HG02938 (cell line): ENCODE data around the gene ITPKC.
"Not testable (repeated sequence)": the region's sequence is repeated elsewhere in the genome, so short reads cannot be mapped to it uniquely, and the experiment has no call there.

ENCODE experiments used
- ATAC-seq: cut with Tn5 transposase; IDR thresholded peaks from one replicate; pipeline ENCODE4 v1.9.1; 2021; ENCODE audit warnings: mild to moderate bottlenecking, moderate library complexity; ENCODE audit not compliant: unreplicated experiment

ITPKC gene

DNA sequence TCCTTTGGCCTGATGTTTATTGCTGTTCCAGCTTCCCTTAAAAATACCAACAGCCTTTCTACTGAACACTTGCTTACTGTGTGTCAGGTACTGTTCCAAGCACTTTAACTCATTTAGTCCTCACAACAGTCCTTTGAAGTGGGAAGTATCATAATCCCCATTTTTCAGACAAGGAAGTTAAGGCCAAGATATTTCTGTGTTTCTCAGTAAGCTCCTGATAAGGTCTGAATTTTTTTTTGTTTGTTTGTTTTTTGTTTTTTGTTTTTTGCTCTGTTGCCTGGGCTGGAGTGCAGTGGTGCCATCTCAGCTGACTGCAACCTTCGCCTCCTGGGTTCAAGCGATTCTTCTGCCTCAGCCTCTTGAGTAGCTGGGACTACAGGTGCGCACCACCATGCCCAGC lies 41.6 kb downstream of the ITPKC start:
- ATAC-seq = no peak

DNA sequence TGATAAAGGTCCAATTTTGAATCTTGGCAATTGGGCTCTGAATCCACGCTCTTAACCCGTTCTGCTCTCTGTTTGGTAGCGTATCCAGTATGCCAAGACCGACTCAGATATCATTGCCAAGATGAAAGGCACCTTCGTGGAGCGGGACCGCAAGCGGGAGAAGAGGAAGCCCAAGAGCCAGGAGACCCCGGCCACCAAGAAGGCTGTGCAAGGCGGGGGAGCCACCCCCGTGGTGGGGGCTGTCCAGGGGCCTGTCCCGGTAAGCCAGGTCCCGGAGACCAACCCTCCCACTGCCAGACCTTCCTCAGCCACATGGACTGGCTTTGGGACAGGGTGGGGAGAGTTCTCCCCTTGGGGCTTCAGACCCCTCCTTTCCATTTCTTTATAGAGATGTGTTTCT lies 42.4 kb downstream of the ITPKC start:
- ATAC-seq = no peak

DNA sequence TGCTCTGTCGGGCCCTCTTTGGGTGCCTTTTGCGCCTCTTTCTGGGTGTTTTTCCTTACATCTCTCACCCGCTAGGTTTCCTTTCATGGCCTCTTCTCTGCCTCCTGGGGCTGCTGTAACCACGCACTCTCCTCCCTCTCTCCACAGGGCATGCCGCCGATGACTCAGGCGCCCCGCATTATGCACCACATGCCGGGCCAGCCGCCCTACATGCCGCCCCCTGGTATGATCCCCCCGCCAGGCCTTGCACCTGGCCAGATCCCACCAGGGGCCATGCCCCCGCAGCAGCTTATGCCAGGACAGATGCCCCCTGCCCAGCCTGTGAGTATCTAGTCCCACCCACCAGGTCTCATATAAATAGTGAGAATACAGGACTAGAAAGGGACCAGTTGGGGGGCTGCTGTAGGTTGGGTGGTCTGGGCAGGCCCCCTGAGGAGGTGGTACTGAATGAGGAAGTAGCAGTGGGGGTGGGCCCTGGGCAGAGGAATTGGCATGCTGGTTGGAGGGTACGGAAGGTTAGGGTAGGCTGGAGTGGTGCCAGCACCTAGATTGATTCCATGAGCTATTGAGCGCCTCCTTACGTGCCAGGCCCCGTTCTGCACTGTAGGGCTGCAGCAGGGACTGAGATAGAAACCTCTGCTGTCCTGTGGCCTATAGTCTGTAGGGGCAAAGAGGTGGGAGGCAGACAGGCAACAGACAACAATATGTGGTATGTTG lies 46.0 kb downstream of the ITPKC start:
- ATAC-seq = no peak

DNA sequence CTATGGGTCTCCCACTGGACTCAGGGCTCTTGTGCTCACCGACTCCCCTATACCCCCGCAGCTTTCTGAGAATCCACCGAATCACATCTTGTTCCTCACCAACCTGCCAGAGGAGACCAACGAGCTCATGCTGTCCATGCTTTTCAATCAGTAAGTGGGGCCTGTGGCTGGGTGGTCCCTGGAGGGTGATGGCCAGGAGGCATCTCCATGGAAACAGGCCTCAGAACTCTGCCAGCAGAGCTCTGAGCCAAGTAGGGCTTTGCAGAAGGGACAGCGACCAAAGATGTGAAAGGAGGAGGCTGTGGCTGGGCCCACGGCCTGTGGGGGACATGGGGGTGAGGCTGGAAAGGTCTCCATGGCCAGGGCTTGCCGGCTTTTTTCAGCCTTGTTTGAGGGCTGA lies 46.6 kb downstream of the ITPKC start:
- no peak for ATAC-seq

DNA sequence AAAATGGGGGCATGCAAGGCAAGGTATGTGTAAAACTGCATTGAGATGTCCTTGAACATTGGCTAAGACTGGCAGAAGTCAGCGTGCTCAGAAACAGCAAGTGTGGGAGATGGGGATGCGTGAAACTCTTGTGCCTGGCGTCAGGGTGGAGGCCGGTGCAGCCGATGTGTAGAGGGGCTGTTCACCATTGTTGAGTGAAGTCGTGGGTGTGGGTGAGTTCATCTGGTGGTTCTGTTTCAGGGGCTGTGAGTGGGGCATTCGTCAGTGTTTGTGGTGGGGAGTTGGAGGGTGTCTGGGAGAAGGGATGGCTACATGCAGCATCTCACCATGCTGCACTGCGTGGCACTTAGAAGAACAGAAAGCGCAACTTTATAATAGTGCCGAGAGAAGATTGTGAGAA lies 47.1 kb downstream of the ITPKC start:
- ATAC-seq = no peak

DNA sequence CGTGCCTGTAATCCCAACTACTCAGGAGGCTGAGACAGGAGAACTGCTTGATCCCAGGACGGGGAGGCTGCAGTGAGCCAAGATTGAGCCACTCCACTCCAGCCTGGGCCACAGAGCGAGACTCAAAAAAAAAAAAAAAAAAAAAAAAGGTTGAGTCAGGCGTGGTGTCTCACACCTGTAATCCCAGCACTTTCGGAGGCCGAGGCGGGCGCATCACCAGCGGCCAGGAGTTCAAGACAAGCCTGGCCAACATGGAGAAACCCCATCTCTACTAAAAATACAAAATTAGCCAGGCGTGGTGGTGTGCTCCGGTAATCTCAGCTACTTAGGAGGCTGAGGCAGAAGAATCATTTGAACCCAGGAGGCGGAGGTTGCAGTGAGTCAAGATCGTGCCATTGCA lies 49.5 kb downstream of the ITPKC start:
- not testable (repeated sequence) for ATAC-seq

DNA sequence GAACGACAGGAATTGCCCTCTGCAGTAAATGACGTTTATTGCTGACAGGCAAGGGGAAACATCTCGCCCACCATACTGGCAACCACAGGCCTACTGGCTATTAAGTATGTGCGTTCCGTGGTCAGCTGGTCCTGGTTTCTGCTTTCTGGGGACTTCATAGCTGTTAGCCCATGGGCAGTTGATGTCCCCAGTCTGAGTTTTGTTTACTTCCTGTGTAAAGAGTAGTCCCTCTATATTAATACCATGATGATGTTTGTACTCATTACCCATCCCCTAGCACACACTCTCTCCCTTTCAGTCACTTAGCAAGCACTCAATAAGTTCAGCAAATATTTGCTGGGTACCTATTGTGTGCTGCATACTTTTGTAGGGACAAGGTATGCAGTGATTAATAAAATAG lies 52.0 kb downstream of the ITPKC start:
- no peak for ATAC-seq

DNA sequence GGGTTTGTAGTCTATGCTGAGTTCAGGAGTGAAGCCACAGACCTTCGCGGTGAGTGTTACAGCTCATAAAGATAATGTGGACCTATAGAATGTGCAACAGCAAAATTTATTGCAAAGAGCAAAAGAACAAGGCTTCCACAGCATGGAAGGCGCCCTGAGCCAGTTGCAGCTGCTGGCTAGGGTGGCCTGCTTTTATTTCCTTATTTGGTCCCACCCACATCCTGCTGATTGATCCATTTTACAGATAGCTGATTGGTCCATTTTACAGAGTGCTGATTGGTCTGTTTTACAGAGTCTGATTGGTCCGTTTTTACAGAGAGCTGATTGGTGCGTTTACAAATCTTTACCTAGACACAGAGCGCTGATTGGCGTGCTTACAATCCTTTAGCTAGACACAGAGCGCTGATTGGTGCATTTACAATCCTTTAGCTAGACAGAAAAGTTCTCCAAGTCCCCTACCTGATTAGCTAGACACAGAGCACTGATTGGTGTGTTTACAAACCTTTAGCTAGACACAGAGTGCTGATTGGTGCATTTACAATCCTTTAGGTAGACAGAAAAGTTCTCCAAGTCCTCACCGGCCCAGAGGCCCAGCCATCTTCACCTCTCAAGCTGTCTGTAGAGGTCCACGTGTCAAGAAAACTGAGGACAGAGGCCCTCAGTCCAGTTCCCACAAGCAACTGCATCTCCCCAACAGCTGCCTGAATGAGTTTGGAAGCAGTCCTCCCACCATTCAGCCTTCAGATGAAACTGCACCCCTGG lies 54.4 kb downstream of the ITPKC start:
- not testable (repeated sequence) for ATAC-seq

DNA sequence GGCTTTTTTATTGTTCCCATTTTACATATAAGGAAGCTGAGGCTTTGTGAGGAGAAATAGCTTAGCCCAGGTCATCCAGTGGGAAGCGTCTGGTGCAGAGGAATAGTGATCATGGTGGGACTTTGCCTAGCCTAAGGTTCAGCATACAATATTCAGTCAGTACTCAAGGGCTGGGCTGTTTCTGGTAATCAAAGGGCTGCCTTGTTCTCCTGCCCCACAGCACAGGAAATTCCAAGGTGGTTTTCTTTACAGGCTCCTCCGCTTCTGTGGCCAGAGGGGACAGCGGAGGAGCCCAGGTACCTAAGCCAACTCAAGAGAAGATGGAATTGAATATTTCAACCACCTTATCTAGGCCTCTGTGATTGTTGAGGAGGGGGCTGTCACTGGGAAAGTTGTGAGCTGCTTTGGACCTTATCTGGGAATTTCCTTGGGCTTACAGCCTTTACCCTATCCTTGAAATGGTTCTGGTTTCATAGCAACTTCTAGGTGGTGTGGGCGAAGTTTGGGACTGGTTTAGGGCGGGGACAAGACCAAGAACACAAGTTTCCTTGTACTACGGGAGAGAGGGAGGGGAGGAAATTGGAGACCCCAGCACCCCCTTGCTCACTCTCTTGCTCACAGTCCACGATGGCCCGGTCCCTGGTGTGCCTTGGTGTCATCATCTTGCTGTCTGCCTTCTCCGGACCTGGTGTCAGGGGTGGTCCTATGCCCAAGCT lies 58.2 kb downstream of the ITPKC start, which contains the start of gene MIA:
MIA (plus strand) TSS at position 606 of the 716 bp plus-strand sequence; CDS start at position 628, 22 bp downstream.
- ATAC-seq = no peak

DNA sequence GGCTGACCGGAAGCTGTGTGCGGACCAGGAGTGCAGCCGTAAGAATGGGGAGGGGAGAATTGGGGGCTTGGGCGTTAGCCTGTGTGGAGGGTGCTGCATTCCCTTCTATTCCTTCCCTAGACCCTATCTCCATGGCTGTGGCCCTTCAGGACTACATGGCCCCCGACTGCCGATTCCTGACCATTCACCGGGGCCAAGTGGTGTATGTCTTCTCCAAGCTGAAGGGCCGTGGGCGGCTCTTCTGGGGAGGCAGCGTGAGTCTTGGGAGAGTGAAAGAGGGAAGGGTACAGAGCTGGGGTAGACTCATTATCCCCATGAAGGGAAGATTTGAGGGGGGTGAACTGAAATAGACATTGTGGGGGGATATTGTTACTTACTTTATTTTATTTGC lies 58.7 kb downstream of the ITPKC start:
- ATAC-seq = no peak

DNA sequence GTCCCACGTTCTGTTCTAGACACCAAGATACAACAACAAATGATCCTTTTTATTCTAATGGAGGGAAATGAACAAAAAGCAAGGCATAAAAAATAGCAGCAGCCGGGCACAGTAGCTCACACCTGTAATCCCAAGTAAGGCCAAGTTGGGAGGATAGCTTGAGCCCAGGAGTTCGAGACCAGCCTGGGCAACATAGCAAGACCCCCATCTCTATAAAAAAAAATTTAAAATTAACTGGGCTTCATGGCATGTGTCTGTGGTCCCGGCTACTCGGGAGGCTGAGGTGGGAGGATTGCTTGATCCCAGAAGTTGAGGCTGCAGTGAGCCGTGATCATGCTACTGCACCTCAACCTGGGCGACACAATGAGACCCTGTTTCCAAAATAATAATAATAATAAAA lies 59.5 kb downstream of the ITPKC start:
- no peak for ATAC-seq

DNA sequence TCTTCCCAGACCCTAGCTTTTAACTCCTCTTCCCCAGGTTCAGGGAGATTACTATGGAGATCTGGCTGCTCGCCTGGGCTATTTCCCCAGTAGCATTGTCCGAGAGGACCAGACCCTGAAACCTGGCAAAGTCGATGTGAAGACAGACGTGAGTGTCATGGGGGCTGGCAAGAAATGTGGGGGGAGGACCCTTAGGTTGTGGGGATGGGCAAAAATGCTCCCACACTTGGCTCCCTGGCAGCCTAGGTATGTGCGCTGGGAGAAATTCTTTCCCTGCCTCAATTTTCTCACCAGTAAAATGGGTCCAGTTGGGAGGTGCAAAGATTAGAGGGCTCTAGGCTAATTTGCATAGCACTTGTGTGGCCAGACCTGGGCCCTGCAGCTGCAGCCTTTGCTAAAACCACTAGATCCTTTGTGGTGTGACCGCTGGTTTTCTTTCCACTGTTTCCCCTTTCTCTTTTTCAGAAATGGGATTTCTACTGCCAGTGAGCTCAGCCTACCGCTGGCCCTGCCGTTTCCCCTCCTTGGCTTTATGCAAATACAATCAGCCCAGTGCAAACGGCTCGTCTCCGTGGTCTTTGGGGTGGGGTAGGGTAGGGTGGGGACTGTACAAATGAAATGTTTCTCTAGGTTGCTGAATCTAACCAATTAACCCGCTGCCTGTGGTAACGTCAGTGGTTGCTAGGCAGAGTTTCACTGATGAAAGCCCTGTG lies 60.2 kb downstream of the ITPKC start:
- peak; percentile 60 for ATAC-seq

DNA sequence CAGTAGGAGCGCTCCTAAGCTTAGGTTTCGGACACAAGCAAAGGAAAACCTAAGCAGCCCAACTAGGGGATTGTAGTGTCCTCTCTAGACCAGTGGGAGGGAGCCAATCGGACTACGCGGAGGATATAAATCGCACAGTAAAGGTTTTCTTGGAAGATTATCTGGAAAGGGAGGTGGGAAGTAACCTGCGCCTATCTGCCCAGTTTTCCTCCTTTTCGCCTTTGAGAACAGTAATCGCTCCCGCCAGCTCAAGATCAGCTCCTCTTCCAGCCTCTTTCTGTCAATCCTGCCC lies 60.7 kb downstream of the ITPKC start:
- no peak for ATAC-seq

DNA sequence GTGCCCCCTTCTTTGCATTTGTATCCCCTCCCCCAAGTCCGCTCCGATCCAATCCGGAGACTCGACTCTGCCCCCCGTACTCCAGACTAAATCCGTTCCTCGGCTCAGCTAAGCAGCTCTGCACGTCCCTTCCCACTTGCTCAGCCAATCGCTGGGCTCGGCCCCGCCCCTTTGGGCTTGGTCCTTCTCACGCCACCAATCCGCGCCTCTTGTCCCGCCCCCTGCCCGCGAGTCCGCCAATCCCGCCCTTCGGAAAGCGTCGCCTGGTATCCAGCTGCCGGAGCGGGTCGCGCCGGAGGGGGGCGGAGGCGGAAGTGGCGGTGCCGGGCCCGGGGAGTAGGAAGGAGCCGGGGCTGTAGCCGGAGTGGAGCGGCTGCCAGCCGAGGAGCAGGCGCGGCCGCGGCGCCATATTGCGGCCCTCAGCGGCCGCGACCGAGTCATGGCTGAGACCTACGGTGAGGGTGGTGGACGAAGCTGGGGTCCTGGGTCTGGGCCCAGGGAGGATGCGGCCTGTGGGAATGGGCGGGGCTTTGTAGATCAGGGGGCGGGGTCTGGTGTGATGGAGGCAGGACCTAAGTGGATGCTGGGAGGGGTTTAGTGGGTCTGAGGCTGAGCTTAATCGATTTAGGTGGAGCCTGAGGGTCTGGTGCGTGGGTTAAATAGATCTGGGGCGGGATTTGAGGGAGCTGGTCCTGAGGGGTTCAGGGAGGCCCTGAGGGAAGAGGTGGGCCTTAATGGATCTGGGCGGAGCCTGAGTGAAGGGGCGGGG lies 61.2 kb downstream of the ITPKC start, which contains the start of gene RAB4B:
RAB4B (plus strand) TSS at position 311 of the 769 bp plus-strand sequence; CDS start at position 440, 129 bp downstream.
- peak; percentile 50 for ATAC-seq

DNA sequence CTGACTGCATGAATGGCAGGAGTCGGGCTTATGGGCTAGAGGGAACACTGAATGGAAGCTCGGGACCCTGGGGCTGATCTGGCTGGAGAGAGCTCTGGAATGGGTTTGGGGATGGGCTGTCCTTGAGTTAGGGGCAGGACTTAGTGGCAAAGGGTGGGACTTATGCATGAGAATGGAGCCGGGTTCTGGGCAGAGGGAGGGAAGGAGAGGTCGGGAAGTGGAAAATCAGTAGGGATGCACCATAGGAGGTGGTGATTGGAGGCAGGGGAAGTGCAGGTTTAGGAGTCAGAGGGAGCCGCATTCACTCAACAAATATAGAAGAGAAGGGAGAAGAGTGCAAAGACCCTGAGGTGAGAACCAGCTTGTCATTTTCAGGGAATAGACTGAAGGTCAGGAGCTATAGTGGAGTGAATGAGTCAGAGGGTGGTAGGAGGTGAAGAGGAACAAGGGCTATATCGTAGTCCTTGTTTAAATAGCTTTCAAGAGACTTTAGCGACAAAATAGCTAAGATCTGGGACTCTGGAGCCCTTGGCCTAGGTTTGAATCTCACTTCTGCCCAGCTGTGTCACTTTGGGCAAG lies 61.9 kb downstream of the ITPKC start:
- no peak for ATAC-seq

DNA sequence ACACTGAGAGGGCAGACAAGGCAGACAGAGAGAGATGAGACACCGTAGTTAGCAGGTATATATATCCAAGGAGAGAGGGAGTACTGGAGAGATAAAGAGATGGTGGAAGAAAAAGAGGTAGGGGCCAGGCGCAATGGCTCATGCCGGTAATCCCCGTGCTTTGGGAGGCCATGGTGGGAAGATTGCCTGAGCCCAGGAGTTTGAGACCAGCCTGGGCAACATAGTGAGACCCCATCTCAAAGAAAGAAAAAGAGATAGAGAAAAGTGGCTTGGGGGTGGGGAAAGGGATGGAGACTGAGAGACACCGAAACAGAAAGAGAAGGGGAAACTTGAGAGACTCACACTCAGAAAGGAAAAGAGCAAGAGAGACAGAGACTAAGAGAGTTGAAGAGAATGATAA lies 63.7 kb downstream of the ITPKC start:
- no peak for ATAC-seq

DNA sequence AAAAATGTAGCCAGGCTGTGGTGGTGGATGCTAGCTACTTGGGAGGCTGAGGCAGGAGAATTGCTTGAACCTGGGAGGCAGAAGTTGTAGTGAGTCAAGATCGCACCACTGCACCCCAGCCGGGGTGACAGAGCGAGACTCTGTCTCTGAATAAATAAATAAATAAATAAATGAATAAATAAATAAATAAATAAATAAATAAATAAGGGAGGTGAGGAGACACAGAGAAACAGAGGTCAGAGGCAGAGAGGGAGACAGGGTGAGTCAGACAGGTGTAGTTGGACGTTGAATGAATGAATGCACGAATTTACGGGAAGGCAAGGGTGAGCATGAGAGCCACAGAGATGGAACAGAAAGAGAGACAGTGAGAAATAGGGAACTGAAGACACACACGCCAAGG lies 64.2 kb downstream of the ITPKC start:
- ATAC-seq = no peak

DNA sequence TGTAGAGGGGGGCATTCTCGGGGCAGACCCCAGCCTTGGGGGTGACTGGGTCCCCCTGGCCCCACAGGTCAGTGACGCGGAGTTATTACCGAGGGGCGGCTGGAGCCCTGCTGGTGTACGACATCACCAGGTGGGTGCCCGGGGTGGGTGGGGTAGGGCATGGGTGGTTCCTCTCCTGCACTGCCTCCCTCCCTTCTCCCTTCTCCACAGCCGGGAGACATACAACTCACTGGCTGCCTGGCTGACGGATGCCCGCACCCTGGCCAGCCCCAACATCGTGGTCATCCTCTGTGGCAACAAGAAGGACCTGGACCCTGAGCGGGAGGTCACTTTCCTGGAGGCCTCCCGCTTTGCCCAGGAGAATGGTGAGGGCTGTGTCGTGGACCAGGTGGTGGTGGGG lies 66.8 kb downstream of the ITPKC start:
- ATAC-seq = no peak

DNA sequence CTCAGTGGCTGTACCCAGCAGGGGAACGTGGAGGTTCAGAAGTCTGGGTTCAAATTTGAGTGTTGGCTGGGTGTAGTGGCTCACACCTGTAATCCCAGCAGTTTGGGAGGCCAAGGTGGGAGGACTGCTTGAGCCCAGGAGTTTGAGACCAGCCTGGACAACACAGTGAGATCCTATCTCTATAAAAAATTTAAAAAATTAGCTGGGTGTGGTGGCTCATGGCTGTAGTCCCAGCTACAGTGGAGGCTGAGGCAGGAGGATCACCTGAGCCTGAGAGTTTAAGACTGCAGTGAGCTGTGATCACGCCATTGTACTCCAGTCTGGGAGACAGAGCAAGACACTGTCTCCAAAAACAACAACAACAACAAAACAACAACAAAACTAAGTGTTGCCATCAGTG lies 67.2 kb downstream of the ITPKC start:
- ATAC-seq = not testable (repeated sequence)

DNA sequence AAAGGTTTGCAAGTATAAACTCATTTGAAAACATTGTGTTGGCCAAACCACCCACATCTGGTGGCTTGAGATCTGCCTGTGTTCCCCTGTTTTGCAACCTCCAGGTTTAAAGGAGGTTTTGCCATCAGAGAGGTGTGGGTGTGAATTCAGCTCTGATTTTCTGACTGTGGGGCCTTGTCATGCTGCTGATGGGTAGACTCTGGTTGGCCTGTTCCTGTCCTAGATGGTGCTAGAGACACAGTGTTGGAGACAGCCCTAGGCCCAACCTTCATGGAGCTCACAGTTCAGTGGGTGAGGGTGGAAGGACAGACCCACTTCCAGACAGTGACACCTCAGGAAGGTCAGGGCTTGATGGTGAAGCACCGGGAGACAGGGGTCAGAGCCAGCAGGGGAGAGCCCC lies 68.6 kb downstream of the ITPKC start:
- no peak for ATAC-seq
